ENCODE measurements around the gene TSPYL4. TPM values are rescaled to one million over a fixed set of nuclear protein-coding genes. Genes with fewer than 3 reads are reported as not detected.

Gene TSPYL4
- total RNA-seq, 1 experiment from 2014 or later = 5.4 TPM

- no peak overlapping the region for H3K9ac ChIP-seq (ENCODE audit: low read length)
- H3K4me1 ChIP-seq (ENCODE audit: control insufficient read depth in 1 of 2, insufficient read depth in 2 of 2, low read length in 2 of 2) = peaks cover 0 to 3% of the 10 kb centered on the region in 2 experiments; a peak in 1 of 4 replicates
- no peaks in the 10 kb centered on the region for H3K36me3 ChIP-seq (ENCODE audit: control insufficient read depth in 1 of 2, insufficient read depth in 2 of 2, low read length in 2 of 2)
- BruUV-seq (replicated peaks) = no TSS peak
- RAD21 ChIA-PET (ENCODE audit: low non-redundant PET in 1 of 2, low total read pairs in 2 of 2, uncharacterized antibody in 2 of 2, unreplicated experiment in 2 of 2) = no interaction called here
- no peak overlapping the region for H3K4me3 ChIP-seq (replicated peaks in 1 of 2; ENCODE audit: low read depth in 1 of 2, low read length in 2 of 2)
- H3K9me2 ChIP-seq (ENCODE audit: insufficient read depth) = no peaks in the 10 kb centered on the region
- POLR2A ChIA-PET = interaction anchor here (0.7 kb wide), 1 partner anchor 35 kb away, joined by 3 read pairs; the partner anchor contains the start of gene TSPYL4
- intact Hi-C loops (cut with micrococcal nuclease) = loop anchor here (2.0 to 5.0 kb wide), 4 partner anchors 343 to 749 kb away; no protein-coding TSS in a partner anchor
- no peak overlapping the region for H3K4me2 ChIP-seq (ENCODE audit: low read length)
- H4K20me1 ChIP-seq (ENCODE audit: insufficient read depth) = no peaks in the 10 kb centered on the region
- DNase-seq (ENCODE audit: low read depth, low spot score) (no peak), ATAC-seq (no peak)
- H3K27ac ChIP-seq (ENCODE audit: low read depth, low read length) = no peak overlapping the region
- TF ChIP-seq CTCF (IDR thresholded peaks at IDR 0.05 in 2 of 3, conservative IDR thresholded peaks at IDR 0.05 in 1 of 3; ENCODE audit: borderline replicate concordance in 1 of 3, insufficient read depth in 1 of 3, low read depth in 2 of 3, low read length in 2 of 3) (peak; percentile 13 to 58 (median 28); a peak in 4 of 6 replicates), SP1 (IDR thresholded peaks at IDR 0.05; ENCODE audit: low read depth) (no peak), RAD21 (IDR thresholded peaks at IDR 0.05; ENCODE audit: low read depth) (peak; percentile 39)
- no peak overlapping the region for H2AFZ ChIP-seq (ENCODE audit: low read depth, low read length, poor library complexity, severe bottlenecking)
- CTCF ChIA-PET = interaction anchor here (0.6 to 2.7 kb wide), 19 partner anchors 9 to 663 kb away, joined by 3 to 17 read pairs (median 5); partner anchors contain the start of genes RWDD1 and TSPYL4
- H3K27me3 ChIP-seq (ENCODE audit: insufficient read depth, low read length) = no peaks in the 10 kb centered on the region
- H3K79me2 ChIP-seq (ENCODE audit: insufficient read depth, low read length) = no peaks in the 10 kb centered on the region
- no peaks in the 10 kb centered on the region for H3K9me3 ChIP-seq (ENCODE audit: control insufficient read depth in 1 of 2, insufficient read depth in 1 of 2, low read depth in 1 of 2, low read length in 2 of 2)
These were observed 35.7 kb downstream of the TSPYL4 start for GRCh38 chr6:116218172-116218633.

- ChIA-PET RAD21 (ENCODE audit: low non-redundant PET in 1 of 2, low total read pairs in 2 of 2, uncharacterized antibody in 2 of 2, unreplicated experiment in 2 of 2) (no interaction called here), POLR2A (no interaction called here), CTCF (interaction anchor here (0.6 to 2.7 kb wide), 8 partner anchors 9 to 325 kb away, joined by 3 to 17 read pairs (median 5); partner anchors contain the start of gene TSPYL4)
- Histone ChIP-seq H3K27me3 (ENCODE audit: insufficient read depth, low read length) (no peaks in the 10 kb centered on the region), H4K20me1 (ENCODE audit: insufficient read depth) (no peaks in the 10 kb centered on the region), H3K4me3 (replicated peaks in 1 of 2; ENCODE audit: low read depth in 1 of 2, low read length in 2 of 2) (no peak overlapping the region), H3K4me2 (ENCODE audit: low read length) (no peak overlapping the region), H3K9ac (ENCODE audit: low read length) (no peak overlapping the region), H3K9me3 (ENCODE audit: control insufficient read depth in 1 of 2, insufficient read depth in 1 of 2, low read depth in 1 of 2, low read length in 2 of 2) (no peaks in the 10 kb centered on the region), H3K79me2 (ENCODE audit: insufficient read depth, low read length) (no peaks in the 10 kb centered on the region), H3K27ac (ENCODE audit: low read depth, low read length) (no peak overlapping the region), H3K9me2 (ENCODE audit: insufficient read depth) (no peaks in the 10 kb centered on the region), H3K36me3 (ENCODE audit: control insufficient read depth in 1 of 2, insufficient read depth in 2 of 2, low read length in 2 of 2) (no peaks in the 10 kb centered on the region), H3K4me1 (ENCODE audit: control insufficient read depth in 1 of 2, insufficient read depth in 2 of 2, low read length in 2 of 2) (peaks cover 0 to 3% of the 10 kb centered on the region in 2 experiments; a peak in 1 of 4 replicates), H2AFZ (ENCODE audit: low read depth, low read length, poor library complexity, severe bottlenecking) (no peak overlapping the region)
- BruUV-seq (replicated peaks) = no TSS peak
- TF ChIP-seq CEBPB (IDR thresholded peaks at IDR 0.05; ENCODE audit: low read depth) = peak; percentile 70
- TF ChIP-seq POLR2A (IDR thresholded peaks at IDR 0.05; ENCODE audit: borderline replicate concordance, extremely low read depth, insufficient read depth, insufficient read length) = no peak
- no peak for TF ChIP-seq FOSL1 (IDR thresholded peaks at IDR 0.05; ENCODE audit: low read depth)
- TF ChIP-seq ATF3 (IDR thresholded peaks at IDR 0.05) = no peak
- TF ChIP-seq CTCF (IDR thresholded peaks at IDR 0.05 in 2 of 3, conservative IDR thresholded peaks at IDR 0.05 in 1 of 3; ENCODE audit: borderline replicate concordance in 1 of 3, insufficient read depth in 1 of 3, low read depth in 2 of 3, low read length in 2 of 3) = peak; percentile 40 to 60 (median 41); a peak in 4 of 6 replicates
- no peak for TF ChIP-seq TCF7L2 (IDR thresholded peaks at IDR 0.05; ENCODE audit: borderline replicate concordance, extremely low read depth, insufficient read depth, insufficient read length)
- TF ChIP-seq EGR1 (IDR thresholded peaks at IDR 0.05; ENCODE audit: low read depth) = no peak
- TF ChIP-seq RAD21 (IDR thresholded peaks at IDR 0.05; ENCODE audit: low read depth) = peak; percentile 39
- ATAC-seq (peak; percentile 62), DNase-seq (ENCODE audit: low read depth, low spot score) (peak; percentile 24)
- intact Hi-C loops (cut with micrococcal nuclease) = loop anchor here (5.0 kb wide), 3 partner anchors 430 to 750 kb away; no protein-coding TSS in a partner anchor
These were observed 36.8 kb downstream of the TSPYL4 start for GRCh38 chr6:116217069-116217468.

Measured in HCT116 (cell line).